Stimulated activated CD4-positive, alpha-beta T cell treated with anti-CD3 and anti-CD28 coated beads, Interleukin-4, amount 100 ng/mL, for 24 hours (primary cell): ENCODE measurements around the gene SH3GL2.

Source experiments
- DNase-seq: peaks from one replicate; pipeline ENCODE4 v3.0.0-alpha.2; 2020

The SH3GL2 gene

GRCh38 chr9:17665450-17665849, 86.6 kb downstream of the SH3GL2 start:
- no peak for DNase-seq

DNA sequence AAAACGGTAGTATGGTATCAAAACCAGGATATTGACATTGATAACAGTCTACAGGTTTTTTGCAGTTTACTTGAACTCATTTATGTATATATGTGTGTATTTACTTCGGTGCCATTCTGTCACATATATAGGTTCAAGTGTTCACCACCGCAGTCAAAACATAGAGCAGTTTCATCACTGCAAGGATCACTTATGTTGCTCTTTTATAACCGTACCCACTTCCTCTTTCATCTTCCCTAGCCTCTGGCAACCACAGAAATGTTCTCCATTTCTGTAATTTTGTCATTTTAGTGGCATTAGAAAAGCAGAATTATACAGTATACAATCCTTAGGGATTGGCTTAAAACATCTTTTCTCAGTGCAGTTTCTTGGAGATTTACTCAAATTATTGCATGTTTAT, 90.3 kb downstream of the SH3GL2 start:
- DNase-seq: no peak

- DNase-seq: no peak
Observed at GRCh38 chr9:17682684-17683083, 103.8 kb downstream of the SH3GL2 start.

DNA sequence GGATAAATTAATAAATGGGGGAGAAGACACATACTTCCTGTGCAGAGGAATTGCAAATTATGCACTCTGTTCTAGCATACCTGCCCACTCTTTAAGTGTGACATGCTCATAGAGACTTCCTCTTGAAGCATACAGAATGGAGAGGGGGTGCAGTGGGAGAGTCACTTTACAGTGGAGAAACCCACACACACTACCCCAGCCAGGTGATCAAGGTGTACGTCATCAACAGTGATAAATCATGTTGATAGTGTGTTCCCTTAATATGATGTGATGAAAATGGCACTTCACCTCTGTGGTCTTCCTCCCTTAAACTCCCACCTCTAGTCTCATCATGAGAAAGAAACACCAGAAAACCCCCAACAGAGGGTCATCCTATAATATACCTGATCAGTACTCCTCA, 110.0 kb downstream of the SH3GL2 start:
- no peak for DNase-seq

DNA sequence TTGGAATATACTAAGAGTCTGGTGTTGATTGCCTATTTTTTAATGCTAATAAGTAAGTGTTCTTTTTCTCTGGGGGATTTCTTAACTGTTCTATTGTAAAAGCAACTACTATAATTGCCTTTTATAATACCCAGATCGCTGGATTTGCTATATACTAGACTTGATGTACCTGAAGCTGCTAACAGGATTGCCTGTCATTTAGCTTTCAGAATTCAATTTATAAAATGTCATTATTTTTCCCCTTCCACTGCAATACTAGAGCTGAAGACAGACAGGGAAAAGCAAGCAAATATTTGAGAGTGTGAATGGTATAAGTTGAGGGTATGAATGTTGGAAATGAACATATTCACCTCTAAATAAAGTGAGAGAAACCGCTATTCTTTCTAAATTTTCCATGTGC, 115.5 kb downstream of the SH3GL2 start:
- DNase-seq: no peak

DNA sequence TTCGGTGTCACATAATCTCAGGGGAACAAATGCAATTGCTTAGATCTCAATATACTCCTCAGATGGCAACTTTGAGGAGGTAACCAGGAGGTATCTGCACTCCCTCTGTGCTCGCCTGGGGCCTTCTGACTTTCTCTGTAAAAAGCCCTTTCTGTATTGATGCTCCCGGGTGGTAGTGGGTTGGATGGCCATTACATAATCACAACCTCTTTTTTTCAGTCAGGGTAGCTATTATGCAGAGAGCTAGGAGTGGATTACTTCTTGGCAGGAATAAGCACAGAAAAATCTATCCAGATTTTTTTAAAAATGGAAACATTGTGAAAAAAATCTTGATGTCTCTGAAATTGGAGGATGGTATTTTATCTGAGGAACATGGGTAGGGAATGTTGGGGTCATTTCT, 116.6 kb downstream of the SH3GL2 start:
- no peak for DNase-seq

DNA sequence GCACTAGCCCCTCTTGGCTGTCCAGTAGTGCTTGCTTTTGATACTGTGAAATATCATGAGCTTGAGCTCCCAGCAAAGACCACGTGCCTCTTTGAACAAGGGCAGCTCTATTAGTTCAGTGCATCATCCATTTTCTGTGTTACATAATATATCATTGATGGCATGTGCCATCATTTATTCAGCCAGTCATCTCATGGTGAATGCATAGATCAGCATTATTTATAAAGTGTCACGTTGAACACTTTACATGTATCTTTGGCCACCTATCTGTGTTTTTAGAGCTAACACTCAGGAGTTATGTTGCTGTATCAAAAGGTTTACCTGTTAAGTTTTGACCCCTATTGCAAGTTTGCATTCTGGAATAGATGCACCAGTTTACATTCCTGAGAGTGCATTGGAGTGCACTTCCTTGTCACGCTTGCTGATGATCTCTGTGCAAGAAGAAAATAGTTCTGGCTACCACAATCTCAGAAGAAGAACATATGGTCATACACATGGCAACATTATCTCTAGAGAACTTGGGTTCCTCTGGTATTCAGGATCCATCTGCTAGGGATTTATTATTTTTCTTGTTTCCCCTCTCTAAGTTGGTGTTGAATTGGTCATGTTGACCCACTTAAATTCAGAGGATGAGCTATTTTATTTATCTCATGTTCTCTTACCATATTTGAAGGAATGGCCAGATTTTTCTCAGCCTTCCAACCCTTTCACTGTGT, 120.9 kb downstream of the SH3GL2 start:
- no peak for DNase-seq

- DNase-seq: no peak
Observed at GRCh38 chr9:17706347-17706746, 127.5 kb downstream of the SH3GL2 start.

GRCh38 chr9:17719053-17719452, 140.2 kb downstream of the SH3GL2 start:
- no peak for DNase-seq

GRCh38 chr9:17721954-17722353, 143.1 kb downstream of the SH3GL2 start:
- no peak for DNase-seq

DNA sequence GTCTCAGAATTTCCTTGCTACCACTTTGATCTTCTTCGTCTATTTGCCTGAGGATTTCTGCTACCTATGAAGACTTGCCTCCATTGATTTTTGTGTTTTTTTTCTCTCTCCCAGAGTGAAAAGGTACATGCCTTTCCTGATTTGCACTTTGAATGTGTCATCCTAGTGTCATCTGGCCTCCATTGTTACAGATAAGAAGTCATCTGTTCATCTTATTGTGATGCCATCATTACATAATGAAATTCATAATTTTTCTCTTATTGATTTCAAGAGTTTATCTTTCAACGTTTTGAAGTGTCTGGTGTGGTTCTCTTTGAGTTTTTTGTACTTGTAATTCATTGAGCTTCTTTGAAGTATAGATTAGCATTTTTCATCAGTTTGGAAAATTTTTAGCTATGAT, 144.8 kb downstream of the SH3GL2 start:
- DNase-seq: no peak

- DNase-seq: no peak
Observed at GRCh38 chr9:17725399-17726010, 146.6 kb downstream of the SH3GL2 start.

DNA sequence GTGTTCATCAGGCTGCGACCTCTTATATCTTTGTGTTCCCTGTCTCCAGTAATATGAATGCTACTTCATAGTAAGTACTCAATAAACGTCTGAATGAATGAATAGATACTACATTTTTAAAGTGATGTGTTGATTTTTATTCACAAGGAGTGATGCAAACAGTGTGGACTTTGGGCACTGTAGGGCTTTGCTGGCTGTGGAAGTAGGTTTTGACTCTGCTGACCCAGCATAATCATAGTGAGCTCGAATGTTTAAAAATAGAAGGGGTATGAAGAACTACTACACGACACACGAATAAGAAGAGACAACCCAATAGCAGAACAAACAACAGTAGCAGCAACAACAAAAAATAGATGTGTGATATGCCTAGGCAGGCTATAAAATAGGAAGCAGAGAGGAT, 147.4 kb downstream of the SH3GL2 start:
- DNase-seq: no peak

- DNase-seq: no peak
Observed at GRCh38 chr9:17730899-17731298, 152.0 kb downstream of the SH3GL2 start.

GRCh38 chr9:17731308-17731707, 152.4 kb downstream of the SH3GL2 start:
- no peak for DNase-seq

DNA sequence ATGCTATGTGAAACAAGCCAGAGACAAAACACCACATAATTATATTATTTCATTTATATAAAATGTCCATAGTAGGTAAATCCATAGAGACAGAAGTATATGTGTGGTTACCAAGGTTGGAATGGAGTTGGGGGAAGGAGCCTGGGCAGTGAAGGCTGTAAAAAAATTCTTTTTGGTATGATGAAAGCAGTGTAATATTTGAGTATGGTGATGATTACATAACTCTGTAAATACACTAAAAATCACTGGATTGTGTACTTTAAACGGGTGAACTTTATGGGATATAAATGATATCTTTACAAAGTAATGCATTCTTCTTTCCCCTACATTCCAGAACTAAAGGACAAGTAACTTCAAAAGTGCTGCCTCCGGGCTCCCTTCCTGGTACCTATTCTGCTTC, 155.8 kb downstream of the SH3GL2 start:
- no peak for DNase-seq

DNA sequence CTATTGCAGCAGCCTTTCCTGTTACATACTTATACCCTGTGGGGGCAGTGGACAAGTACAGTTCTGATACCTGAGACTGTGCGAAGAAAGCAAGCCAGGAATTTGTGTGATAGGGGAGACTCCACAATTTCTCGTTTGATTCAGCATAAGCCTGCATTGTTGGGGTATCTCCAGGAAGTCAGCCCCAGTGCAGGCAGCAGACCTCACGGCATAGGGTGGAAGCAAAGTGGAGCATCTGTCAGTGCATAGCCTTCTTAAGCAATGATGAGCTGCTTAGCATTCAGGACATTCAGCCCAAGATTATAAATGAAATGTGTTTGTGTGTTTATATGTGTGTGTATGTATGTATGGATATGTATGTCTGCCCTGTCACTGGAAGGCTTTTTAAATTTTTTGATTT, 157.0 kb downstream of the SH3GL2 start:
- no peak for DNase-seq

GRCh38 chr9:17739022-17739421, 160.2 kb downstream of the SH3GL2 start:
- no peak for DNase-seq

DNA sequence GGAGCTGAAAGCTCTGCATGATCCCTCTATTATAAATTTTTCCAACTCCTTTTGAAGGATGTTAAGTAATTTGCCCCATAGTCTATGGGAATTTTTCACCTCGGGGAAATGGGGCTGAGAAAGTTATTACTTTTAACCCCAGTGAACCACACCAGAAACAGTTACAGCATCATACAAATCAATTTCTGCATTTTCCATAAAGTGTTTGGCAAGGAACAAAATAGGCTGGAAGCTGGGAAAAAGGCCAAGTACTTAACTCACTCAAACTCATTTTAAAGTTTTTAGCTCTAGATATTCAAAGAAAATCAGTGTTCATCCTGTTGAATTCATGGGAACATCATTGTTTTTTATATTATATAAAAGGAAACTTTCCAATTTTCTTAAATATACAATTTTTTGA, 160.9 kb downstream of the SH3GL2 start:
- DNase-seq: no peak

DNA sequence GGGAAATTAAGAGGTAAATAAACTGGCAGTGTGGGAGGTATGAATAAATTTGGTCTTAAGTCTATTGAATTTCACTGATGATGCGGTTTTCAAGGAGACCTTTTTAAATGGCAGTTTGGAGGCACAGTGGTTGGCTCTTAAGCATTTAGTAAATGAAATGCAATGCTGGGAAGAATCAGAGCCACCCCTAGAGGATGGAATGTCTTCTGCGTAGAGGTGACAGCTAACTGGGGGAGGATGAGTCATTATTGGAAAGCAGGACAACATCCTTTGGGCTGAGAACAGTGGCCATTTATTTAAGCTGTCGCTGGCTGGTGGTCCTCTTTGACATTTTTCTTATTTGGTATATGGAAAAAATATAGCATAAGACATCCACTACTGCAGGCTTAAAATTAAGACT, 163.2 kb downstream of the SH3GL2 start:
- no peak for DNase-seq

- DNase-seq: no peak
Observed at GRCh38 chr9:17744786-17745185, 165.9 kb downstream of the SH3GL2 start.

DNA sequence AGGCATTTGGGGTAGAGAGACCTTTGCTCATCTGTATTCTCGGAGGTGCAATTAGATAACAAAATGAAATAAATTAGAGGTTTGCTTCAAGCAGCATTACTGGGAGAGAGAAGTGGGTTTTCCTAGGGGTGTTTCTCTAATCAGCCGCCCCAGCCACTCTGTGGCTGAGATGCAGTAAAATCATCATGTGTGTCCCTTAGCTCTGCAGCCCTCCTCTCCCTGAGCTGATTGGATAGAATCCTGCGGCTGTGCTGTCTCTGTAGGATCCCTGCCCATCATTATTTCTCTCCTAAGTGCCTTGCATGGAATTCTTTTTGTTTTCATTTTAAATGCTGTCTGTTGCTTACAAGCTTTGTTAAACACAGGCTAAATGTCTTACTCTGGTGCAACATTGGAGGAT, 171.4 kb downstream of the SH3GL2 start:
- no peak for DNase-seq

DNA sequence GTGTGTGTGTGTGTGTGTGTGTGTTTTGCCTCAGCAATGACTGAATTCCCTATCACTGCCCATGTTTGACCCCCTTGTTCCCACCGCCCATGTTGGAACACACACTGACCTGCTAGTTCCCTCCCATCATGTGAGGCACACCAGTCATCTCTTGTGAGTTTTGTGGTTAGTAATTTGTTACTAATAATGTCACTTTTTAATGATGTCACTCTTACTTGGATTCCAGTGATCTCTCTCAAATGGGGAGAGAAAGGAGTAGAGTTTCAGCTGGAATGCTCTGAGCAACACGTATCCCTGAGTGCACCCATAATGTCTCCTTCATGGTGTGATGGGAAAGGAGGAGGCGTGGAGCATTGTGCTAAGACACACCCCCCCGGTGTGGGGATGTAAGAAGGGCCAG, 172.6 kb downstream of the SH3GL2 start:
- DNase-seq: no peak

DNA sequence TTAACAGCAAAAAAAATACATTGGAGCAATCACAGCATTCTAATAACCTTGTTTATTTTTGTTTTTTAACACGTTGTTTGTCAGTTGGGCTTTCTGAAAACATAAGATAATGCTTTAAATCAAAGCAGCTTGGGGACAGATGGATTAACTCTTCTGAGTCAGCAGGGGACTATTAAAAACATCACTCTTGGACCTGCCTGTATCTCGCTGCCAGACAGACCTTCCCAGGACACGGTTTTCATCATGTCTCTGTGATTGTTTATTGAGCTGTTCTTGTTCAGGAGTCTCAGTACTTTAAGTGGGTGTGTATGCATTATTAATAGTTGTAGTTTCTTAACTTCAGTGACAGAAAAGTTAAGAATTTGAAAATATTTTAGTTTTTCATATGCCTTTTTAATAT, 173.2 kb downstream of the SH3GL2 start:
- DNase-seq: no peak

DNA sequence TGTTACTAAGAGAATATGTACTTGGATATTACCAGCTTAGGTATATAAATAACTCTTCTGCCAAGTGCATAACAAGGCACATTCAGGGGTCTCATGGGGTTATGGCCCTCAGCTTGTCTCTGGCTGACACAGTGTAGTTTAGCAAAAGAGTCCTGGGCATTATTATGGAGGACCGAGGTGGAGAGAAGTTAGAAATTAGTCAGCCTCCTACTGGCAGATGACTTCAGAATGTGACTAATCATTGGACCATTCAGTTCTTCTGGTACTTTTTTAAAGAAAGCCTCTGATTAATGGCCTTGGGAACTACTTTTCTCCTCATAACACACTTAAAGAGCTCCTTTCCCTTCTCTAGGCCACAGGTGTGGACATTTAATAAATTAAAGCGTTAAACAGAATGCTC, 178.9 kb downstream of the SH3GL2 start:
- no peak for DNase-seq
